OCI-LY7 (cell line): ENCODE results near the gene TEX14. TPM values are rescaled to one million over a fixed set of nuclear protein-coding genes. Genes with fewer than 3 reads are reported as not detected.
A peak's percentile ranks its signal among the peaks of the same experiment; 100 is the strongest.

Experiments used
- BruUV-seq: library from RNA; stranded (reverse); fragments of 400-500 nt; replicated peaks from 2 replicates; lab custom pipeline; 2021; lab: Mats Ljungman, UMichigan
- CTCF ChIA-PET: fragments of 300-600 bp; sonication (Branson Sonifier 250); formaldehyde crosslinking; loops from one replicate; lab custom pipeline; 2022; ENCODE audit warnings: antibody characterized with exemption; ENCODE audit not compliant: unreplicated experiment; lab: Charles Lee
- POLR2A ChIA-PET: fragments of 300-600 bp; sonication (Branson Sonifier 250); formaldehyde crosslinking; loops from one replicate; lab custom pipeline; 2022; ENCODE audit warnings: antibody characterized with exemption; lab: Charles Lee
- DNase-seq: peaks from one replicate; pipeline ENCODE4 v3.0.0-alpha.2; 2015; ENCODE audit warnings: low spot score
- H2AFZ ChIP-seq: fragments of 200-600 bp; sonication (generic), shearing (Covaris generic); 2 replicates; pipeline ENCODE4 v1.6.1; 2014; ENCODE audit warnings: mild to moderate bottlenecking, antibody characterized with exemption, low read length, moderate library complexity
- H3K27ac ChIP-seq: fragments of 200-600 bp; sonication (generic); 2 replicates; pipeline ENCODE4 v1.5.1; 2014; ENCODE audit warnings: mixed run types, low read depth, mild to moderate bottlenecking, moderate library complexity, low read length, inconsistent platforms; ENCODE audit not compliant: poor library complexity, severe bottlenecking
- H3K36me3 ChIP-seq: fragments of 200-600 bp; sonication (generic); 2 replicates; pipeline ENCODE4 v1.6.1; 2014; ENCODE audit warnings: mild to moderate bottlenecking, antibody characterized with exemption, low read length, moderate library complexity, mixed read lengths; ENCODE audit not compliant: insufficient read depth
- H3K4me1 ChIP-seq: fragments of 200-600 bp; sonication (generic); 2 replicates; pipeline ENCODE4 v1.5.1; 2014; ENCODE audit warnings: mild to moderate bottlenecking, low read length; ENCODE audit not compliant: insufficient read depth, poor library complexity, severe bottlenecking
- H3K4me2 ChIP-seq: fragments of 200-600 bp; sonication (generic); 2 replicates; pipeline ENCODE4 v1.6.1; 2014; ENCODE audit warnings: mild to moderate bottlenecking, low read length
- H3K4me3 ChIP-seq: fragments of 200-600 bp; sonication (generic); 2 replicates; pipeline ENCODE4 v1.5.1; 2014; ENCODE audit warnings: mild to moderate bottlenecking, low read depth, low read length; ENCODE audit not compliant: poor library complexity, severe bottlenecking
- H3K79me2 ChIP-seq: fragments of 200-600 bp; sonication (generic); 2 replicates; pipeline ENCODE4 v1.6.1; 2016; ENCODE audit warnings: low read depth, mild to moderate bottlenecking, low read length, moderate library complexity, mixed read lengths; ENCODE audit not compliant: insufficient read depth
- H3K9me2 ChIP-seq: fragments of 200-600 bp; sonication (generic); 2 replicates; pipeline ENCODE4 v1.6.1; 2016; ENCODE audit warnings: mild to moderate bottlenecking, low read length, mixed read lengths; ENCODE audit not compliant: insufficient read depth
- H3K9me3 ChIP-seq: fragments of 200-600 bp; sonication (generic); 2 replicates; pipeline ENCODE4 v1.6.1; 2014; ENCODE audit warnings: mild to moderate bottlenecking, mixed run types, low read length, mixed read lengths
- H4K20me1 ChIP-seq: fragments of 200-600 bp; sonication (generic); 2 replicates; pipeline ENCODE4 v1.6.1; 2014; ENCODE audit warnings: mild to moderate bottlenecking, antibody characterized with exemption, low read length, moderate library complexity, mixed read lengths; ENCODE audit not compliant: insufficient read depth
- CTCF ChIP-seq: fragments of 200-600 bp; sonication (generic); conservative IDR thresholded peaks from 2 replicates; pipeline ENCODE4 v1.5.1; 2014; ENCODE audit warnings: mild to moderate bottlenecking, antibody characterized with exemption, low read length, moderate library complexity, mixed read lengths
- EZH2phosphoT487 ChIP-seq: fragments of 200-600 bp; sonication (generic); IDR thresholded peaks from 2 replicates; pipeline ENCODE4 v1.6.1; 2018; ENCODE audit warnings: low read depth, borderline replicate concordance, mild to moderate bottlenecking, mixed run types, antibody characterized with exemption, low read length, moderate library complexity, mixed read lengths
- intact Hi-C: fragments of 100-400 bp; cut with micrococcal nuclease; formaldehyde crosslinking; loops from one replicate; pipeline ENCODE4 v1.10.0; 2022; ENCODE audit not compliant: unreplicated experiment
- total RNA-seq, 2 experiments: library from RNA; depleted of rRNA in 1 of 2; stranded (reverse); fragments of >200 nt in 1 of 2; shearing (Covaris generic) in 1 of 2; gene quantifications; 2 replicates each; pipeline ENCODE4 v1.2.3, GENCODE V29; 2014 to 2022

The TEX14 gene
- total RNA-seq, 2 experiments from 2014 or later, result 0.69 to 2.3 TPM

DNA sequence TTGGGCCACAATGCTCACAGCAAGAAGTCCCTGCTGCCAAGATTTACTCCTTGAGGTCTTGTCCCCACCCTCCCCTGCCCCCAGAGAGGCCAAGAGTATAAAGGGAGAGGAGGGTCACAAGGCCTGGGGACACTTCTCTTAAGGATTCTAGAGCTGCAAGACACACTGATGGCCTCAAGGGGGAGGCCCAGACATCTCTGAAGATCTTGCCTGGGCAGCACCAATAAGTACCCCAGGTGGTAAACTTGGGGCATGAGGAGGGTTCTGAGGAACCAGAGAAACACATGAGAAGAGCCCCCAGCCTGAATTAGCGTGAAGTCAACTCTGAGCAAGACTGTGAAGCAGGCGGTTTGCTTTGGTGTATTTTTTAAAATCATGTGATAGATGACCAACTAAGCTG is 150.6 kb downstream of the TEX14 start:
- Histone ChIP-seq H3K79me2 (no peaks in the 10 kb centered on the region), H3K4me3 (no peak overlapping the region), H3K36me3 (no peaks in the 10 kb centered on the region), H3K9me2 (no peaks in the 10 kb centered on the region), H3K4me2 (no peak overlapping the region), H3K9me3 (no peaks in the 10 kb centered on the region), H3K4me1 (no peaks in the 10 kb centered on the region), H4K20me1 (no peaks in the 10 kb centered on the region), H2AFZ (no peak overlapping the region), H3K27ac (no peak overlapping the region)
- BruUV-seq, result no TSS peak
- CTCF ChIA-PET, result no interaction called here
- POLR2A ChIA-PET, result interaction anchor here (0.5 to 1.2 kb wide), 3 partner anchors 11 to 91 kb away, joined by 3 to 4 read pairs (median 3); no protein-coding TSS in a partner anchor
- DNase-seq, result peak; percentile 56
- TF ChIP-seq CTCF (peak; percentile 75), EZH2phosphoT487 (no peak)
- intact Hi-C loops, result no loop called here

DNA sequence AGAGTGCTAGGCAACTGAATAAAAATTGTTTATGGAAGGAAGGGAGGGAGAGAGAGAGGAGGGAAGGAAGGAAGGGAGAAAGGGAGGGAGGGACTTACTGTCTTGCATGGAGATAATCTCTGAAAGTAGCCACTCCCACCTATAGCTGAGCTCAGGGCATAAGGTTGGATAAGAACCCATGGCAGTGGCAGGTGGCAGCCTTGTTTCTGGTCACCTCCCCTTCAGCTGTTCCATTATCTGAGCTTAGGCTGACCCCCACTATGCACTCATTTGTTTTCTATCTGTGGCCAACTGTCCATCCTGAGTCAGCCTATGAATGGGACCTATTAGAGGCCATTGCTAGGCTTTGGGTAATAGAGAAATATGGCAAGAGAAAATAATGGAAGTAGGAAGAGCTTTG is 152.1 kb downstream of the TEX14 start:
- H3K9me3 ChIP-seq, result no peaks in the 10 kb centered on the region
- no peak overlapping the region for H3K27ac ChIP-seq
- DNase-seq, result no peak
- no TSS peak for BruUV-seq
- intact Hi-C loops, result no loop called here
- ChIA-PET CTCF (no interaction called here), POLR2A (interaction anchor here (1.0 to 1.1 kb wide), 2 partner anchors 35 to 92 kb away, joined by 3 read pairs; no protein-coding TSS in a partner anchor)
- no peaks in the 10 kb centered on the region for H3K79me2 ChIP-seq
- H4K20me1 ChIP-seq, result no peaks in the 10 kb centered on the region
- H3K4me3 ChIP-seq, result no peak overlapping the region
- no peaks in the 10 kb centered on the region for H3K36me3 ChIP-seq
- H2AFZ ChIP-seq, result no peak overlapping the region
- H3K9me2 ChIP-seq, result no peaks in the 10 kb centered on the region
- TF ChIP-seq CTCF (no peak), EZH2phosphoT487 (no peak)
- H3K4me1 ChIP-seq, result no peaks in the 10 kb centered on the region
- no peak overlapping the region for H3K4me2 ChIP-seq

DNA sequence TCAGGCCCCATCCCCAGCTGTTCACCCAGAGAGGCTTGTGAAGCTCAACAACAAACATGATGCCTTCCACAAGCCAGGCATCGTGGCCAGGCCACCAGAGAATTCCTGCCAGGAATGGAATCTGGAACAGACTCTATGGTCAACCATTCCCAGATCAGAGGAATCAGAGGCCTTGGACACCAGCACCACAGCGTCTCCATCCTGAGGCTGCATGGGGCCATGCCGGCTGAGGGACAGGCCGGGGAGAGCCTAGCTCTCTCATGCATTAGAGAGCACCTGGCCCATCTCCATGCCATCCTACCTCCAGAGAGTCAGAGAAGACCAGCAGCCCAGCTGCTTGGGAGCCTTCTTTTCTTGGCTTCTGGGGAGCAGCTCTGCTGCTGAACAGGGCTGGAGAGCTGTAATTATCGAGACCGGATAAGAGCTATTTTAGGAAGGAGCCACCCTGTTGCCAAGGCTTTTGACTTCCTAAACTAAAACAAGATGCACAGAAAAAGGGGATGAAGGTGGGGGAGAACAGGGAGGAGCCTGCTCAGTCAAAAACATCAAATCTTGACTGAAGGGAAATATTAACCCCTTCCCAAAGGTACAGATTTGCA is 152.9 kb downstream of the TEX14 start:
- no peak overlapping the region for H3K4me2 ChIP-seq
- H3K4me3 ChIP-seq, result no peak overlapping the region
- ChIA-PET POLR2A (interaction anchor here (1.0 kb wide), 1 partner anchor 35 kb away, joined by 3 read pairs; no protein-coding TSS in a partner anchor), CTCF (no interaction called here)
- TF ChIP-seq CTCF (no peak), EZH2phosphoT487 (no peak)
- no peaks in the 10 kb centered on the region for H3K9me3 ChIP-seq
- no peaks in the 10 kb centered on the region for H3K79me2 ChIP-seq
- DNase-seq, result no peak
- H3K4me1 ChIP-seq, result no peaks in the 10 kb centered on the region
- H2AFZ ChIP-seq, result no peak overlapping the region
- H3K36me3 ChIP-seq, result no peaks in the 10 kb centered on the region
- no peaks in the 10 kb centered on the region for H3K9me2 ChIP-seq
- intact Hi-C loops, result no loop called here
- BruUV-seq, result no TSS peak
- no peaks in the 10 kb centered on the region for H4K20me1 ChIP-seq
- H3K27ac ChIP-seq, result no peak overlapping the region
